Ishikawa (cell line): ENCODE measurements around the gene BMPR1B.

ENCODE experiments used
- CEBPB ChIP-seq: IDR thresholded peaks from 2 replicates; pipeline ENCODE4 v1.6.1; 2012
- CREB1 ChIP-seq: IDR thresholded peaks from 2 replicates; pipeline ENCODE4 v1.6.1; 2012; ENCODE audit warnings: low read depth
- EGR1 ChIP-seq: IDR thresholded peaks from 2 replicates; pipeline ENCODE4 v1.6.1; 2012
- EP300 ChIP-seq: IDR thresholded peaks from 2 replicates; pipeline ENCODE4 v1.6.1; 2012; ENCODE audit warnings: borderline replicate concordance
- FOXM1 ChIP-seq: IDR thresholded peaks from 2 replicates; pipeline ENCODE4 v1.6.1; 2012; ENCODE audit warnings: low read depth, borderline replicate concordance
- NFIC ChIP-seq: IDR thresholded peaks from 2 replicates; pipeline ENCODE4 v1.6.1; 2012
- RAD21 ChIP-seq: IDR thresholded peaks from 2 replicates; pipeline ENCODE4 v1.6.1; 2012; ENCODE audit warnings: low read depth
- TAF1 ChIP-seq: IDR thresholded peaks from 2 replicates; pipeline ENCODE4 v1.6.1; 2012; ENCODE audit warnings: low read depth, mild to moderate bottlenecking
- TCF12 ChIP-seq: IDR thresholded peaks from 2 replicates; pipeline ENCODE4 v1.6.1; 2012; ENCODE audit warnings: low read depth
- TEAD4 ChIP-seq: IDR thresholded peaks from 2 replicates; pipeline ENCODE4 v1.6.1; 2012
- YY1 ChIP-seq: IDR thresholded peaks from 2 replicates; pipeline ENCODE4 v1.6.1; 2012; ENCODE audit warnings: low read depth
- ZBTB7A ChIP-seq: IDR thresholded peaks from 2 replicates; pipeline ENCODE4 v1.6.1; 2012; ENCODE audit warnings: low read depth
- TF ChIP-seq, protein P1 (sequence below): IDR thresholded peaks from 2 replicates; pipeline ENCODE4 v1.6.1; 2012
- TF ChIP-seq, protein P2 (sequence below): IDR thresholded peaks from 2 replicates; pipeline ENCODE4 v1.6.1; 2012
- TF ChIP-seq, protein P3 (sequence below): IDR thresholded peaks from 2 replicates; pipeline ENCODE4 v1.6.1; 2012; ENCODE audit warnings: low read depth, mild to moderate bottlenecking

The BMPR1B gene

DNA sequence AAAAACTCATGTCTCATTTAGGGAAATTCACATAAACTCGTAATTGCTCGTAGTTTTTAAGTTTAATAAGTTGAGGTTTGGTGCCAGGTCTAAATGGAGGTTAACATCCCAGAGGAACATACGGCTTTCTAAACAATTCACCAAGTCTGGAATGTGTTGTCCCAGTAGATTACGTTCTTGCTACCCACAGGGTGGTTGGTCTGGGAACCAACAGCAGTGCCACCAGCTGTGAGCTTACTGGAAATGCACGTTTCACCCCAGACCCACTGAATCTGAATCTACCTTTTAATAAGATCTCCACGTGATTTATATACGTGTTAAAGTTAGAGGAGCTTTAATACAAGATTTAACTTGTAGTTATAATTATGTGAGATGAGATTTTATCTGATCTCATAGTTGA is 134.3 kb downstream of the BMPR1B start:
- TF ChIP-seq RAD21, result peak; percentile 14; the same call in 1 of the 2 replicates
- no peak for TF ChIP-seq NFIC

DNA sequence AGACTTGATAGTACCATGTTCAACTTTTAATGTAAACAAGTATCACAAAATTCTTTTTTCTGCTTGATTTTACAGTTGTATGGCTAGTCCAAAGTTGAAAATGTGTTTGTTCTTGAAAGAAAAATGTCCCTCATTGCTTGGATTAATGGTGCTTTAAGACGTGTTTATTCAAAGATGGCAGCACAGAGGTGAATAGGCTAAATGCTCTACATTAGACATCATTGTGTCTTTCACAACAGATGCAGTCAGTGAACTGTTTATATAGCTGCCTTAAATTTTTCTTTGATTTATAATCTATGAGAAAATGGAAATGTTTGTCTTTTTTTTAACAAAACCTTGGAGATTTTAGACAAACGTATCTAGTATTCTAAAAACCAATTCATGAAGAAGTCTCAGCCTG is 137.3 kb downstream of the BMPR1B start:
- TF ChIP-seq ZBTB7A (no peak), EP300 (no peak), TCF12 (no peak), RAD21 (no peak)
- TF ChIP-seq, protein P1, sequence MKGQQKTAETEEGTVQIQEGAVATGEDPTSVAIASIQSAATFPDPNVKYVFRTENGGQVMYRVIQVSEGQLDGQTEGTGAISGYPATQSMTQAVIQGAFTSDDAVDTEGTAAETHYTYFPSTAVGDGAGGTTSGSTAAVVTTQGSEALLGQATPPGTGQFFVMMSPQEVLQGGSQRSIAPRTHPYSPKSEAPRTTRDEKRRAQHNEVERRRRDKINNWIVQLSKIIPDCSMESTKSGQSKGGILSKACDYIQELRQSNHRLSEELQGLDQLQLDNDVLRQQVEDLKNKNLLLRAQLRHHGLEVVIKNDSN, result no peak

DNA sequence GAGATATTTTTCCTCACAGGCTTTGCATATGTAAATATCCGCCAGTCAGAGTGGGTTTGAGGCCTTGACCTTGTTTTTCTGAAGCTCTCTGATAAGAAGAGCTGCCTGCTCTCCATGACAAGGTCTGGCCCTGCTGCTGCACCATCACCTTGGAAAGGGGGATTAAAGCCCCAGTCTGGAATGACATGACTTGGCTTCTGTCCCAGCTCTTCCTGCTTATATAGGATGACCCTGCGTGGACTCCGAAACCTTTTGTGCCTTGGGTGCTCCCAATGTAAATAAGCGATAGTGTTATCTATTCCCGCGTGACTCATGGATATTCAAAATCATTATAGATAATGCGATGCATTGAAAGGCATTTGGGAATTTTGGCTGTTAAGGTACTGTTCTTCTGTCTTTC is 139.3 kb downstream of the BMPR1B start:
- TF ChIP-seq RAD21 (no peak), EGR1 (no peak), EP300 (no peak), TAF1 (no peak), YY1 (no peak), ZBTB7A (no peak), FOXM1 (no peak)
- TF ChIP-seq, protein P2, sequence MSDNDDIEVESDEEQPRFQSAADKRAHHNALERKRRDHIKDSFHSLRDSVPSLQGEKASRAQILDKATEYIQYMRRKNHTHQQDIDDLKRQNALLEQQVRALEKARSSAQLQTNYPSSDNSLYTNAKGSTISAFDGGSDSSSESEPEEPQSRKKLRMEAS, result no peak
- TF ChIP-seq, protein P3, sequence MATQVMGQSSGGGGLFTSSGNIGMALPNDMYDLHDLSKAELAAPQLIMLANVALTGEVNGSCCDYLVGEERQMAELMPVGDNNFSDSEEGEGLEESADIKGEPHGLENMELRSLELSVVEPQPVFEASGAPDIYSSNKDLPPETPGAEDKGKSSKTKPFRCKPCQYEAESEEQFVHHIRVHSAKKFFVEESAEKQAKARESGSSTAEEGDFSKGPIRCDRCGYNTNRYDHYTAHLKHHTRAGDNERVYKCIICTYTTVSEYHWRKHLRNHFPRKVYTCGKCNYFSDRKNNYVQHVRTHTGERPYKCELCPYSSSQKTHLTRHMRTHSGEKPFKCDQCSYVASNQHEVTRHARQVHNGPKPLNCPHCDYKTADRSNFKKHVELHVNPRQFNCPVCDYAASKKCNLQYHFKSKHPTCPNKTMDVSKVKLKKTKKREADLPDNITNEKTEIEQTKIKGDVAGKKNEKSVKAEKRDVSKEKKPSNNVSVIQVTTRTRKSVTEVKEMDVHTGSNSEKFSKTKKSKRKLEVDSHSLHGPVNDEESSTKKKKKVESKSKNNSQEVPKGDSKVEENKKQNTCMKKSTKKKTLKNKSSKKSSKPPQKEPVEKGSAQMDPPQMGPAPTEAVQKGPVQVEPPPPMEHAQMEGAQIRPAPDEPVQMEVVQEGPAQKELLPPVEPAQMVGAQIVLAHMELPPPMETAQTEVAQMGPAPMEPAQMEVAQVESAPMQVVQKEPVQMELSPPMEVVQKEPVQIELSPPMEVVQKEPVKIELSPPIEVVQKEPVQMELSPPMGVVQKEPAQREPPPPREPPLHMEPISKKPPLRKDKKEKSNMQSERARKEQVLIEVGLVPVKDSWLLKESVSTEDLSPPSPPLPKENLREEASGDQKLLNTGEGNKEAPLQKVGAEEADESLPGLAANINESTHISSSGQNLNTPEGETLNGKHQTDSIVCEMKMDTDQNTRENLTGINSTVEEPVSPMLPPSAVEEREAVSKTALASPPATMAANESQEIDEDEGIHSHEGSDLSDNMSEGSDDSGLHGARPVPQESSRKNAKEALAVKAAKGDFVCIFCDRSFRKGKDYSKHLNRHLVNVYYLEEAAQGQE, result no peak

DNA sequence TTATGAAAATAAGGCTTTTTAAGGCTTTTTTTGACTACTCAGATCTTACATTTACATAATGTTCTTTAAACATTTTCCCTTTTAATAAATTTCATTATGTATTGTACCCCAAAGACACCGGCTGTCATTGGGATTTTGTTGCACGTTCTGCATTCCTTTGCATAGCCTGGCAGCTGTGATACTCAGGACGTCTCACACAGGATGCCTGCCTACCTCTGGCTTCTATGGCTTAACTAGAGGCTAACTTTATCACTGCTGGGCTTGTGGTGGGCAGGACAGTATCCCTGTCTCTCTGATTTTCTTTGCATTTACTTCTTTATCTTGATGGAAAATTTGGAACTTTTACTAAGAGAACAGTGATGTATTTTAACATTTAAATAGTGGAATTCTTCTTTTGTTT is 147.8 kb downstream of the BMPR1B start:
- TF ChIP-seq EP300, result no peak
- no peak for TF ChIP-seq YY1
- TF ChIP-seq, protein P2, result no peak
- TF ChIP-seq CREB1, result no peak
- TF ChIP-seq TCF12, result no peak
- TF ChIP-seq, protein P3, result no peak
- TF ChIP-seq CEBPB, result no peak
- no peak for TF ChIP-seq TEAD4
- TF ChIP-seq, protein P1, result no peak
- TF ChIP-seq EGR1, result no peak

DNA sequence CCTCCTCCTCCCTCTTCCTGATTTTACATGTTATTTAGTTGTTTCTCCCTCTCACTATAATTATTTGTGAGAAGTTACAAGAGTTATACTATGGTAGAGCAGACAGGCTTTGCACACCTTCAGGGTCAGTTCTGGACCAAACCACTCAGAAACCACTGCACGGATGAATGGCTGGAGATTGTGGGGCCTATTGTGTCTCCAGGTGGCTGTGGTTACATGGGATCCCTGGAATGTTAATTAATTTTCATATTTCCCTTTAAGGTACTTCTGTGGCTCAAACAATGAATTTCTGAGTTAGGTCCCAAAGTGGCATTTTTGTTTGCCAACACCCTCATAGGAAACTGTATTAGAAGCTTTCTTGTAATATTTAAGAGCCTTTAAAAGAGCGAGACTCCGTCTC is 151.9 kb downstream of the BMPR1B start:
- TF ChIP-seq CREB1 (no peak), NFIC (peak; percentile 56), EP300 (peak; percentile 88), RAD21 (peak; percentile 14; the same call in 1 of the 2 replicates), TAF1 (no peak), EGR1 (no peak), FOXM1 (peak; percentile 80), ZBTB7A (no peak), TCF12 (peak; percentile 97), CEBPB (no peak), TEAD4 (peak; percentile 98), YY1 (no peak)
- TF ChIP-seq, protein P3, result no peak
- TF ChIP-seq, protein P1, result no peak
- TF ChIP-seq, protein P2, result no peak; the same call in 1 of the 2 replicates
